HL-60/S4 (cell line): ENCODE results near the gene SHISAL2B.
"Not testable (repeated sequence)": the region's sequence is repeated elsewhere in the genome, so short reads cannot be mapped to it uniquely, and the experiment has no call there.

ENCODE experiments used
- in situ Hi-C: fragments of 300-500 bp; cut with MboI; formaldehyde crosslinking; loops from 2 replicates; pipeline ENCODE4 v1.14.3; 2022; ENCODE audit warnings: low sequenced_read_pairs

SHISAL2B gene

GRCh38 chr5:64693636-64694035 lies 3.3 kb downstream of the SHISAL2B start:
- in situ Hi-C loops, result no loop called here

GRCh38 chr5:64696414-64696813 lies 6.1 kb downstream of the SHISAL2B start:
- in situ Hi-C loops, result not testable (repeated sequence)

GRCh38 chr5:64700765-64701164 lies 10.5 kb downstream of the SHISAL2B start:
- in situ Hi-C loops, result no loop called here

DNA sequence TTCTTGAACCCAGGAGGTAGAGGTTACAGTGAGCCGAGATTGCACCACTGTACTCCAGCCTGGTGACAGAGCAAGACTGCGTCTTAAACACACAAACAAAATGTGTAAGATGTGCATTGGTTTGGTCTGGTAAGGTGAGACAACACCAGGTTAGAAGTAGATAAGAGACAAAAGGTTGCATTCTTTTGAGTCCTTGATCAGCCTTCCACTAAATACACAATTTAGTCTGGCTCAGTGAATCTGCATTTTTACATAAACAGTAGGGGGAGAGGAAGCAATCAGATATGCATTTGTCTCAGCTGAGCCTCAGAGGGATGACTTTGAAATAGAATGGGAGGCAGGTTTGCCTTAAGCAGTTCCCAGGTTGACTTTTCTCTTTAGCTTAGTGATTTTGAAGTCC lies 15.8 kb downstream of the SHISAL2B start:
- in situ Hi-C loops, result not testable (repeated sequence)

DNA sequence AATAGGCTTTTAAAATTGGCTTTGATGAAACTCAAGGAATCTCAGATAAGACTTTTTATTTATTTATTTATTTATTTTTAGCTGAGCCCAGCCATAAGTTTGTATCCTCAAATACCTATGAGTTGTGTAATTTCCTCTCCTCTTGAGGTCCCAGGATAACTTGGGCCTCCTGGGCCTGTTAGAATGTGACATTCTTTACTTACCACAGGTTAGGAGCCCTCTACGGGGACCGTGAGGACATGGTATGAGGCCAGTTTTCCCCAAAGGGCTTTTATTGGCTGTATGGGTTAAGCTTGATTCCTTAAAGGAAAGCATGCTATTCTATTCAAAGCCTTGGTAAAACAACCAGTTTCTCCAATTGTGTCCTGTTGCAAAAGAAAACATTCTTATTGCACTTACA lies 16.9 kb downstream of the SHISAL2B start:
- in situ Hi-C loops, result no loop called here

- in situ Hi-C loops, result not testable (repeated sequence)
Observed at GRCh38 chr5:64714495-64714894, 24.2 kb downstream of the SHISAL2B start.

GRCh38 chr5:64722588-64722987 lies 32.3 kb downstream of the SHISAL2B start:
- in situ Hi-C loops, result no loop called here

- in situ Hi-C loops, result no loop called here
Observed at GRCh38 chr5:64727150-64727549, 36.8 kb downstream of the SHISAL2B start.

DNA sequence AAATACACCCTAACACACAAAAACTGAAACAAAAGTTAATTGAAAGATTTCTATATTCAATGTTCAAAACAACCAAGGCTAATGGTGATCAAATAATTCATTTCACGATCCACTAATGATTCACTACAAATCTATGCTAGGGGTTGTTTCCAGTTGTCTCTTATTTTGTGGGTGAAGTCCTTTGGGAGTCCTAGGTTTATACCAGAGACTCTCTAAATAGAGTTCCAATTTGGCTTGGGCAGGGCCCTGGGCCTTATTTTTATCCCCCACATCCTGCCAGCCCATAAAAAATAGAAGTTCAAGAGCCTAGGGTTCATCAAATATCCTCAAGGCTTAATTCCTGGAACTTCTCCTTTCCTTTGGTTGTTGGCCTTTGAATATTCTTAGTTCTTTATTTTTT lies 52.1 kb downstream of the SHISAL2B start:
- in situ Hi-C loops, result no loop called here

- in situ Hi-C loops, result no loop called here
Observed at GRCh38 chr5:64742821-64743220, 52.5 kb downstream of the SHISAL2B start.

DNA sequence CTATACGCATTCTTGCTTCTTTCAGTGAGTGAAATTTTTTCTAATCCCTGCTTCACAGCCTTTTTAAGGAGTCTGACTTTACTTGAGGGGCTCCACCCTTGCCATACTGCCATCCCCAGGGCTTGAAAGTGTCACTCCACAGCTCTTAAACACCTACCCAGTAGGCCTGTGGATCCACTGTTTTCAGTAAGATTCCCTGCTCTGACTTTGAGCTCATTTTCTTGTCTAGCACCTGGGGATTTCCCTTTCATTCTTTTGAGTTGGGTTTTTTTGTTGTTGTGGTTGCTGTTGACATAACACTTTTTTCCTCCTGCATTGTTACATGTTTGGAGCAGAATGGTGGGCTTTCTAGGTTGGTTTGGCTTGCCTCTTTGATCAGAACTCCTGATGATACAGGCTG lies 54.6 kb downstream of the SHISAL2B start:
- in situ Hi-C loops, result no loop called here

DNA sequence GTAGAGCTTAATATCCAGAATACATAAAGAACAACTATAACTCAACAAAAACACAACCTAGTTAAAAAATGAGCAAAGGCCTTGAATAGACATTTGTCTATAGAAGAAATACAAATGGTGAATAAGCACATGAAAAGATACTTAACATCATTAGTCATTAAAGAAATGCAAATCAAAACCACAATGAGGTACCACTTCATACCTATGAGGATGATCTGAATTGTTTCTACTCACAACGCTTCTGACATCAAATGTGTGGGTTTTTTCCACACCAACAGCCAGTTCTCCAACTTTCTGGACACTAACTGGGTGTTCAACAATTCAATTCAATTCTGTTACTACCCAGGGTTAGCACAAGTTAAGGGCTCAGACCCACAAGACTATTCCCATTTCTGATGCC lies 56.1 kb downstream of the SHISAL2B start:
- in situ Hi-C loops, result no loop called here

- in situ Hi-C loops, result no loop called here
Observed at GRCh38 chr5:64749385-64749784, 59.1 kb downstream of the SHISAL2B start.

DNA sequence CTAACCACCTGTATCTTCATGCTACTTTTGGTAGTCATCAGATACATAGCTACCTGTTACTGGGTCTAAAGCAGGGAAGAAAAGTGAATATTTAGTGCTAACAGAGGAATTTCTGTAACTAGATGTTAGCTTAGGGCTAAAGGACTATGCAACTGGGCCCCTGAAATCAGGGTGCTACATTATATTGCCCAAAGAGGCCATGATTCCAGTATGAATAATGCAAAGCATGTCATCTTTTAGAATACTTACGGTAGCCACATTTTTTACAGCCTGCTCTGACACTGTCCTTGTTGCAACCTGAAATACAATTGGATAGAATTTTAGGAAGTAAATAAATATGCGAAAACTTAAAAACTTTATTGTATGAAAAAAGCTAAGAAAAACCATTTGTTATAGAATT lies 63.8 kb downstream of the SHISAL2B start:
- in situ Hi-C loops, result no loop called here

DNA sequence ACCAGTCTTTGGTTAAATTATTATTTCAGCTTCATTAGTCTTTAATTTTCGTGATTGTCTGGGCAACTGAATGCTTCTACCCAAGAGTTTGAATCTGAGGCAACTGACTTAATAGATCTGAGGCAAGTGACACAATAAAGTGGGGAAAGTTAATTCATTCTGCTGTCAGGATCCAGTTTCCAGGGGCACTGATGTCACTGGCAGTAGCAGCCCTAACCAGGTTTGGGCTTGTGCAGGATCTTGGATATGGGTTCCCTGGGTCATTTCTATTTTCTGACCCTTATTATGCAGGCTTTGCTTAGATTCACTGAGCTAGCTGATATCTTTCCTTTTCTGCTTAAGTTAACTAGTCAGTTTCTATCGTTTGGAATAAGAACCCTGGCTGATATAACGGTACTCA lies 68.6 kb downstream of the SHISAL2B start:
- in situ Hi-C loops, result no loop called here

GRCh38 chr5:64759960-64760660 lies 69.8 kb downstream of the SHISAL2B start:
- in situ Hi-C loops, result no loop called here

GRCh38 chr5:64763948-64764503 lies 73.7 kb downstream of the SHISAL2B start:
- in situ Hi-C loops, result no loop called here

DNA sequence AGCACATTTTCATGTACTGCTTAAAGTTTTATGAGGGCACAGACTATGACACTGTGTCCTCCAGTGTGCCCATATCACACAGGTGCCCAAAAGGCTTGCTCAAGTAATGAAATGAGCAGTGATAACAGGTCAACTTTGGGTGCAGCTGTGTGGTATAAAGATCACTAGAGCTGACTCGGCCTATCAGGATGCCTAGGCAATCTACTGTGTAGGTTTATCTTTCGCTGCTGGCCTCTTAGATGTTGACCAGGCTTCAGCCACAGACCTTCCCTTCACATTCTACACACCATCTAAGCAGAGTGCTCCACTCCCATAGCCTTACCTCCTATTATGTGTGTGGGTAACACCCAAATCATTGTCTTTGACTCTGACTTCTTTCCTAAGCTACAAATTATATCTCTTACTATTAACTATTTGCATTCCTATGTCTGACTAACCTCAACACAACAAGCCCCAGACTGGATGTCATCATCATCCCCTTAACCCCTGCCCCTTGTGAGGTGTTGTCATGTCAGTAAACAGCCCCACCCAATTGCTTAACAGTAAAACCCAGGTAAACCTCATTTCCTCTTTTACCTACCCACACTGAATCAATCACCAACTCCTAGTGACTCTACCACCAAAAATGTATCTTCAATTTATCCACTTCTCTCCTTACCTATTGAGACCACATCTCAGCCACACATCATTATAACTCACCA lies 75.7 kb downstream of the SHISAL2B start:
- in situ Hi-C loops, result no loop called here

DNA sequence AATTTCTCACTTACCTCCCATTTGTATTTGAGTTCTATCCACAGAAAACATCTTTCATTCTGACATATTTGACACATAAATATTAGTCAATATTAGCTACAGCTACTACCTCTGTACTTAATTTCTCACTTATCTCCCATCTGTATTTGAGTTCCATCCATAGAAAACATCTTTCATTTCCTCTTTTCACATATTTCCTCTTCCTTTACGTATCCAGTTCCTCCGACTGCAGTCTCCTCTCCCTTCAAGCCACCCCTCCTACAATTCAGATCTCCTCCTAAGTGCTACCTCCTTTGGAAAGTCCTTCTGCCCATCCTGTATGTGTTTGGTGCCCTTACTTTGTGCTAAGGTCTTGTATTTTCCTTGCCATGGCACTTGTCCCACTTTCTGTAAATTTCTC lies 76.6 kb downstream of the SHISAL2B start:
- in situ Hi-C loops, result no loop called here
